Tibial nerve (tissue), 3 donors: ENCODE results near the gene FAXC.

Experiments
- POLR2A ChIP-seq, 2 donors: fragments of 450-650 bp; IDR thresholded peaks; one replicate each; pipeline ENCODE4 v1.6.1; 2017; ENCODE audit warnings: antibody characterized with exemption in 2 of 2, mild to moderate bottlenecking in 2 of 2, moderate library complexity in 2 of 2
- TF ChIP-seq, protein P1 (sequence below), 5 experiments: fragments of 200-600 bp in 3 of 5; fragments of 450-650 bp in 2 of 5; sonication (generic) in 3 of 5; IDR thresholded peaks; one replicate each; pipeline ENCODE4 v1.5.1; 2016 to 2019; ENCODE audit warnings: antibody characterized with exemption in 5 of 5, mild to moderate bottlenecking in 3 of 5, moderate library complexity in 2 of 5

DNA sequence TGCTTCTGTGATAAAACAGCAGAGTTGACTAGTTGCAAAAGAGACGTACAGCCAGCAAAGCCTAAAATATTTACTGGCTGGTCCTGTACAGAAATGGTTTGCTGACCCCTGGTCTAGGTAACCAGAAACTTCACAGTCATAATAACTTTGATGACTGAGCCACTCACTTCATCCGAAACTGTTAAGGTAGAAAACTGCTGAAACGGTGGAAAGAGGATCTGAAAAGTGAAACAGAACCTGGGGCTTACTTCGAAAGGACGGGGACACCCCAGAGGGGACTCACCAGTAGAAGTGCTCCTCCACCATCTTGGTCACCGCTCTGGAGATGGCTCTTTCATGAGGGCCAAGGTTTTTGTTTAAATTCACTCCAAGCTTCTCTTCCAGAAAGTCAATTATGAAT lies 16.4 kb downstream of the FAXC start:
- TF ChIP-seq, protein P1, sequence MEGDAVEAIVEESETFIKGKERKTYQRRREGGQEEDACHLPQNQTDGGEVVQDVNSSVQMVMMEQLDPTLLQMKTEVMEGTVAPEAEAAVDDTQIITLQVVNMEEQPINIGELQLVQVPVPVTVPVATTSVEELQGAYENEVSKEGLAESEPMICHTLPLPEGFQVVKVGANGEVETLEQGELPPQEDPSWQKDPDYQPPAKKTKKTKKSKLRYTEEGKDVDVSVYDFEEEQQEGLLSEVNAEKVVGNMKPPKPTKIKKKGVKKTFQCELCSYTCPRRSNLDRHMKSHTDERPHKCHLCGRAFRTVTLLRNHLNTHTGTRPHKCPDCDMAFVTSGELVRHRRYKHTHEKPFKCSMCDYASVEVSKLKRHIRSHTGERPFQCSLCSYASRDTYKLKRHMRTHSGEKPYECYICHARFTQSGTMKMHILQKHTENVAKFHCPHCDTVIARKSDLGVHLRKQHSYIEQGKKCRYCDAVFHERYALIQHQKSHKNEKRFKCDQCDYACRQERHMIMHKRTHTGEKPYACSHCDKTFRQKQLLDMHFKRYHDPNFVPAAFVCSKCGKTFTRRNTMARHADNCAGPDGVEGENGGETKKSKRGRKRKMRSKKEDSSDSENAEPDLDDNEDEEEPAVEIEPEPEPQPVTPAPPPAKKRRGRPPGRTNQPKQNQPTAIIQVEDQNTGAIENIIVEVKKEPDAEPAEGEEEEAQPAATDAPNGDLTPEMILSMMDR (IDR thresholded peaks at IDR 0.05) = no peak
- TF ChIP-seq POLR2A (IDR thresholded peaks at IDR 0.05) = no peak
